H1 (cell line): Measurements from ENCODE around the gene DBF4B. TPM values are rescaled to one million over a fixed set of nuclear protein-coding genes. Genes with fewer than 3 reads are reported as not detected.

ENCODE experiments used
- CTCF ChIA-PET: fragments of 300-600 bp; sonication (Branson Sonifier 250); formaldehyde crosslinking; loops from one replicate; lab custom pipeline; 2021; ENCODE audit not compliant: partially characterized antibody; lab: Charles Lee
- POLR2A ChIA-PET: fragments of 300-600 bp; sonication (Branson Sonifier 250); formaldehyde crosslinking; loops from one replicate; lab custom pipeline; 2021; ENCODE audit warnings: inconsistent platforms; ENCODE audit not compliant: partially characterized antibody; lab: Charles Lee
- DNase-seq, 2 experiments: peaks; one replicate each; pipeline versions ENCODE4 v3.0.0 to v3.0.0-alpha.2; 2010 to 2022; ENCODE audit warnings: low spot score in 2 of 2, low read depth in 1 of 2, mixed read lengths in 1 of 2
- FAIRE-seq: peaks from 2 replicates; lab custom pipeline; 2011; peaks lifted over from hg19 to GRCh38; lab: Jason Lieb, UNC
- H2AFZ ChIP-seq: 2 replicates; pipeline ENCODE4 v1.8.1; 2012; ENCODE audit warnings: low read length, inconsistent platforms
- H2AK5ac ChIP-seq: 2 replicates; pipeline ENCODE4 v1.6.1; 2013; ENCODE audit warnings: low read depth, low read length
- H2BK120ac ChIP-seq: replicated peaks from 2 replicates; pipeline ENCODE3; 2013; ENCODE audit warnings: low read depth, low read length, inconsistent platforms
- H2BK12ac ChIP-seq: 2 replicates; pipeline ENCODE4 v1.6.1; 2013; ENCODE audit warnings: low read depth, low read length
- H2BK15ac ChIP-seq: 2 replicates; pipeline ENCODE4 v1.6.1; 2013; ENCODE audit warnings: low read length
- H2BK20ac ChIP-seq: 2 replicates; pipeline ENCODE4 v1.6.1; 2013; ENCODE audit warnings: low read length
- H2BK5ac ChIP-seq: 2 replicates; pipeline ENCODE4 v1.6.1; 2013; ENCODE audit warnings: low read depth, low read length
- H3K14ac ChIP-seq: 2 replicates; pipeline ENCODE4 v1.6.1; 2013; ENCODE audit warnings: inconsistent platforms; ENCODE audit not compliant: insufficient read length
- H3K18ac ChIP-seq: 2 replicates; pipeline ENCODE4 v1.6.1; 2013; ENCODE audit warnings: low read length; ENCODE audit errors: extremely low read depth
- H3K23ac ChIP-seq: 2 replicates; pipeline ENCODE4 v1.6.1; 2013; ENCODE audit warnings: inconsistent platforms; ENCODE audit not compliant: insufficient read length
- H3K23me2 ChIP-seq: 2 replicates; pipeline ENCODE4 v1.6.1; 2013; ENCODE audit warnings: low read depth, low read length
- H3K27ac ChIP-seq: 2 replicates; pipeline ENCODE4 v1.6.1; 2011; ENCODE audit warnings: low read depth, low read length, inconsistent platforms
- H3K27me3 ChIP-seq, 4 experiments: replicated peaks in 1 of 4; 1 replicate in 1 of 4; 2 replicates in 3 of 4; pipeline versions ENCODE4 v1.6.1 to v1.8.1; 2011 to 2013; ENCODE audit warnings: low read length in 3 of 4, mild to moderate bottlenecking in 3 of 4, inconsistent platforms in 2 of 4, mixed read lengths in 2 of 4, moderate library complexity in 1 of 4; ENCODE audit not compliant: control insufficient read depth in 3 of 4, insufficient read depth in 3 of 4; ENCODE audit errors: extremely low read depth in 1 of 4
- H3K36me3 ChIP-seq, 4 experiments: 2 replicates each; pipeline versions ENCODE4 v1.6.1 to v1.8.1; 2011 to 2013; ENCODE audit warnings: mild to moderate bottlenecking in 4 of 4, low read length in 3 of 4, moderate library complexity in 2 of 4, control low read depth in 1 of 4, inconsistent platforms in 1 of 4; ENCODE audit not compliant: insufficient read depth in 4 of 4, control insufficient read depth in 2 of 4
- H3K4ac ChIP-seq: replicated peaks from 2 replicates; pipeline ENCODE3; 2013; ENCODE audit warnings: low read length, low read depth, mixed read lengths, inconsistent platforms; ENCODE audit not compliant: insufficient read length
- H3K4me1 ChIP-seq, 4 experiments: replicated peaks in 1 of 4; 1 replicate in 1 of 4; 2 replicates in 3 of 4; pipeline versions ENCODE4 v1.6.1 to v1.8.1; 2011 to 2013; ENCODE audit warnings: low read length in 3 of 4, inconsistent platforms in 2 of 4, mixed read lengths in 1 of 4; ENCODE audit not compliant: insufficient read depth in 4 of 4, control insufficient read depth in 3 of 4
- H3K4me2 ChIP-seq, 2 experiments: 2 replicates each; pipeline versions ENCODE4 v1.6.1 to v1.8.1; 2011 to 2013; ENCODE audit warnings: low read depth in 2 of 2, low read length in 2 of 2, control low read depth in 1 of 2, inconsistent platforms in 1 of 2, mild to moderate bottlenecking in 1 of 2; ENCODE audit not compliant: insufficient read depth in 1 of 2
- H3K4me3 ChIP-seq, 4 experiments: fragments of 200-600, 300-600 bp in 1 of 4; sonication (generic), shearing (Covaris generic), sonication (Bioruptor Twin) in 1 of 4; 2 replicates each; pipeline versions ENCODE4 v1.5.1 to v1.8.1; 2011 to 2016; ENCODE audit warnings: low read length in 4 of 4, low read depth in 3 of 4, control low read depth in 2 of 4, inconsistent platforms in 2 of 4, mild to moderate bottlenecking in 2 of 4, mixed read lengths in 1 of 4, moderate library complexity in 1 of 4; ENCODE audit not compliant: insufficient read depth in 2 of 4; ENCODE audit errors: extremely low read depth in 1 of 4
- H3K56ac ChIP-seq: replicated peaks from 2 replicates; pipeline ENCODE3; 2013; ENCODE audit warnings: low read depth, mild to moderate bottlenecking, mixed read lengths, low read length, inconsistent platforms; ENCODE audit not compliant: insufficient read length
- H3K79me1 ChIP-seq: 2 replicates; pipeline ENCODE4 v1.6.1; 2013; ENCODE audit warnings: low read depth, low read length, control low read depth
- H3K79me2 ChIP-seq, 2 experiments: 2 replicates each; pipeline versions ENCODE4 v1.6.1 to v1.8.1; 2012 to 2013; ENCODE audit warnings: low read length in 2 of 2, mild to moderate bottlenecking in 2 of 2, inconsistent platforms in 1 of 2; ENCODE audit not compliant: insufficient read depth in 2 of 2, control insufficient read depth in 1 of 2
- H3K9ac ChIP-seq, 4 experiments: replicated peaks in 1 of 4; 1 replicate in 1 of 4; 2 replicates in 3 of 4; pipeline versions ENCODE4 v1.6.1 to v1.8.1; 2011 to 2013; ENCODE audit warnings: low read depth in 3 of 4, low read length in 3 of 4, control low read depth in 2 of 4, mild to moderate bottlenecking in 2 of 4, moderate library complexity in 2 of 4, inconsistent platforms in 1 of 4; ENCODE audit errors: extremely low read depth in 1 of 4
- H3K9me3 ChIP-seq, 2 experiments: 2 replicates each; pipeline versions ENCODE4 v1.6.1 to v1.8.1; 2012 to 2013; ENCODE audit warnings: mild to moderate bottlenecking in 2 of 2, moderate library complexity in 2 of 2, control low read depth in 1 of 2, inconsistent platforms in 1 of 2, low read depth in 1 of 2, low read length in 1 of 2, mixed read lengths in 1 of 2; ENCODE audit not compliant: insufficient read depth in 2 of 2
- H4K20me1 ChIP-seq, 2 experiments: replicated peaks in 1 of 2; 2 replicates each; pipeline versions ENCODE3 to v1.8.1; 2011 to 2013; ENCODE audit warnings: inconsistent platforms in 2 of 2, low read length in 2 of 2, mild to moderate bottlenecking in 1 of 2; ENCODE audit not compliant: insufficient read depth in 2 of 2, control insufficient read depth in 1 of 2
- H4K5ac ChIP-seq: 2 replicates; pipeline ENCODE4 v1.6.1; 2013; ENCODE audit warnings: low read length, low read depth, mixed read lengths, inconsistent platforms; ENCODE audit not compliant: insufficient read length
- H4K8ac ChIP-seq: 2 replicates; pipeline ENCODE4 v1.8.0; 2013; ENCODE audit warnings: mild to moderate bottlenecking, moderate library complexity, low read length, inconsistent platforms; ENCODE audit not compliant: insufficient read depth; ENCODE audit errors: extremely low read depth
- H4K91ac ChIP-seq: replicated peaks from 2 replicates; pipeline ENCODE3; 2013; ENCODE audit warnings: low read length, mixed read lengths, inconsistent platforms; ENCODE audit not compliant: insufficient read length
- ASH2L ChIP-seq: fragments of 200-600, 300-600 bp; sonication (generic); IDR thresholded peaks from one replicate; pipeline ENCODE4 v1.7.1; 2017; ENCODE audit warnings: low read length
- ATF2 ChIP-seq: IDR thresholded peaks from 2 replicates; pipeline ENCODE4 v1.6.1; 2012; ENCODE audit warnings: low read length, inconsistent platforms
- EGR1 ChIP-seq: IDR thresholded peaks from 2 replicates; pipeline ENCODE4 v1.6.1; 2011; ENCODE audit warnings: low read depth, low read length, borderline replicate concordance
- RBBP5 ChIP-seq: IDR thresholded peaks from 2 replicates; pipeline ENCODE4 v1.7.1; 2012; ENCODE audit warnings: low read depth, mild to moderate bottlenecking, inconsistent platforms, low read length, moderate library complexity, borderline replicate concordance
- SAP30 ChIP-seq: fragments of 300-600 bp; sonication (generic); IDR thresholded peaks from 2 replicates; pipeline ENCODE4 v1.7.1; 2012; ENCODE audit warnings: low read length, moderate library complexity, mild to moderate bottlenecking, inconsistent platforms; ENCODE audit not compliant: insufficient read depth, insufficient replicate concordance
- SP1 ChIP-seq: IDR thresholded peaks from 2 replicates; pipeline ENCODE4 v1.6.1; 2011; ENCODE audit warnings: low read depth, low read length
- TCF12 ChIP-seq: IDR thresholded peaks from 2 replicates; pipeline ENCODE4 v1.6.1; 2011; ENCODE audit warnings: low read depth, mild to moderate bottlenecking, low read length
- TEAD4 ChIP-seq: IDR thresholded peaks from 2 replicates; pipeline ENCODE4 v1.6.1; 2012; ENCODE audit warnings: low read depth, low read length, inconsistent platforms, mixed read lengths
- WGBS, 2 experiments: shearing (Covaris generic) in 1 of 2; methylation state at CpG; one replicate each; pipeline versions ENCODE4 v1.1.6 to v1.1.7; 2013 to 2015; ENCODE audit warnings: low lambda C conversion rate in 2 of 2, mixed read lengths in 2 of 2, inconsistent platforms in 1 of 2, low coverage in 1 of 2, missing lambda C conversion rate in 1 of 2; ENCODE audit not compliant: insufficient replicate concordance in 2 of 2, insufficient coverage in 1 of 2, insufficient read length in 1 of 2; ENCODE audit errors: extremely low coverage in 1 of 2, missing lambda C conversion rate in 1 of 2; 5-methylcytosine and 5-hydroxymethylcytosine counted together
- polyA plus RNA-seq, 7 experiments: library from polyadenylated mRNA; depleted of rRNA in 3 of 7; stranded (reverse) in 5 of 7; unstranded in 2 of 7; fragments of >200 nt in 5 of 7; fragments of 200-250 nt in 2 of 7; gene quantifications; 1 replicate in 5 of 7; 2 replicates in 1 of 7; 4 replicates in 1 of 7; pipeline versions ENCODE4 v1.2.1 to v1.2.3, GENCODE V29; 2011 to 2013; ENCODE audit warnings: missing spikeins in 2 of 7, mixed read lengths in 2 of 7
- total RNA-seq: library from RNA; stranded (reverse); fragmentation: NEBNext Ultra II Directional; extraction: Animal tissue kit (Norgen Biotek cat#: 25700); gene quantifications from 2 replicates; pipeline ENCODE4 v1.2.1, GENCODE V29; 2021

DBF4B gene
- total and polyA plus RNA-seq, 2 of the 8 experiments (the other 6 are each of a cell fraction or from before 2014, with no cell fraction given): 20.2 to 26.9 TPM

GRCh38 chr17:44776628-44777393 is 68.3 kb downstream of the DBF4B start:
- peaks cover 0 to 21% (median 11%) of the 10 kb centered on the region in 4 experiments; a peak in 6 of 7 replicates for H3K4me1 ChIP-seq
- peak overlapping the region in 1 of 2 experiments; percentile 16; a peak in 1 of 4 replicates for H3K4me2 ChIP-seq
- POLR2A ChIA-PET: interaction anchor here (0.6 to 3.3 kb wide), 14 partner anchors 12 to 90 kb away, joined by 3 to 14 read pairs (median 5); partner anchors contain the start of genes GJC1 and HIGD1B
- H3K4me3 ChIP-seq: peak overlapping the region in 1 of 4 experiments; percentile 76; a peak in 2 of 8 replicates
- H2AK5ac ChIP-seq: peak overlapping the region; percentile 32; the same call in 1 of the 2 replicates
- H4K8ac ChIP-seq: no peak overlapping the region
- H2BK20ac ChIP-seq: no peak overlapping the region
- no peak overlapping the region for H3K27ac ChIP-seq
- no peaks in the 10 kb centered on the region for H3K79me2 ChIP-seq
- FAIRE-seq (no peak), DNase-seq (no peak)
- no peak overlapping the region for H2AFZ ChIP-seq
- no peak overlapping the region for H2BK120ac ChIP-seq
- peaks cover 6% of the 10 kb centered on the region; the same call in 1 of the 2 replicates for H3K23me2 ChIP-seq
- H3K9ac ChIP-seq: no peak overlapping the region
- H3K27me3 ChIP-seq: peaks cover 3 to 18% (median 12%) of the 10 kb centered on the region in 4 experiments; a peak in 6 of 7 replicates
- H4K20me1 ChIP-seq: peaks cover 0 to 2% of the 10 kb centered on the region in 2 experiments
- no peak overlapping the region for H4K91ac ChIP-seq
- H2BK15ac ChIP-seq: no peak overlapping the region
- no peaks in the 10 kb centered on the region for H3K36me3 ChIP-seq
- H3K14ac ChIP-seq: no peak overlapping the region
- CTCF ChIA-PET: interaction anchor here (0.7 to 26.7 kb wide), 15 partner anchors 9 to 358 kb away, joined by 3 to 577 read pairs (median 7); partner anchors contain the start of genes ACBD4 and HIGD1B
- H3K56ac ChIP-seq: no peak overlapping the region
- 92% methylated on average over 19 of the region's 19 CpGs; no CpG with 5 or more reads in 1 of the 2 experiments for WGBS, 2 experiments
- H3K9me3 ChIP-seq: no peaks in the 10 kb centered on the region
- no peak overlapping the region for H4K5ac ChIP-seq
- H3K4ac ChIP-seq: no peak overlapping the region
- H2BK5ac ChIP-seq: no peak overlapping the region
- no peak for TF ChIP-seq EGR1
- TF ChIP-seq SAP30: no peak
- no peak for TF ChIP-seq TEAD4
- no peak for TF ChIP-seq ASH2L
- TF ChIP-seq SP1: no peak
- TF ChIP-seq TCF12: no peak
- TF ChIP-seq ATF2: no peak
- no peak for TF ChIP-seq RBBP5
- H2BK12ac ChIP-seq: no peak overlapping the region
- H3K18ac ChIP-seq: no peak overlapping the region
- H3K79me1 ChIP-seq: no peaks in the 10 kb centered on the region
- H3K23ac ChIP-seq: no peak overlapping the region
